IMR-90 (cell line): ENCODE measurements around the gene GPR82.

ENCODE experiments used
- CEBPB ChIP-seq: IDR thresholded peaks from 2 replicates; pipeline ENCODE4 v1.6.1; 2012; ENCODE audit warnings: low read depth, low read length, improper control_type of control experiment
- CTCF ChIP-seq: conservative IDR thresholded peaks from 2 replicates; pipeline ENCODE4 v1.5.1; 2012; ENCODE audit warnings: mild to moderate bottlenecking, low read depth, low read length, improper control_type of control experiment
- FOS ChIP-seq: fragments of 150-350 bp; IDR thresholded peaks from 2 replicates; pipeline ENCODE4 v1.6.1; 2016; ENCODE audit warnings: low read depth, low read length
- MAZ ChIP-seq: IDR thresholded peaks from 2 replicates; pipeline ENCODE4 v1.6.1; 2012; ENCODE audit warnings: low read depth, mild to moderate bottlenecking, low read length, improper control_type of control experiment, moderate library complexity, borderline replicate concordance
- MXI1 ChIP-seq: IDR thresholded peaks from 2 replicates; pipeline ENCODE4 v1.6.1; 2012; ENCODE audit warnings: low read depth, mild to moderate bottlenecking, low read length, moderate library complexity, borderline replicate concordance
- POLR2A ChIP-seq: IDR thresholded peaks from 2 replicates; pipeline ENCODE4 v1.6.1; 2012; ENCODE audit warnings: mild to moderate bottlenecking, low read depth, low read length
- RAD21 ChIP-seq: IDR thresholded peaks from 2 replicates; pipeline ENCODE4 v1.6.1; 2012; ENCODE audit warnings: low read length, improper control_type of control experiment
- RFX5 ChIP-seq: IDR thresholded peaks from 2 replicates; pipeline ENCODE4 v1.8.0; 2012; ENCODE audit warnings: low read depth, mild to moderate bottlenecking, low read length, moderate library complexity
- SMC3 ChIP-seq: fragments of 150-350 bp; IDR thresholded peaks from 2 replicates; pipeline ENCODE4 v1.6.1; 2016; ENCODE audit warnings: low read depth, mild to moderate bottlenecking, antibody characterized with exemption, low read length, moderate library complexity
- USF2 ChIP-seq: fragments of 150-350 bp; IDR thresholded peaks from 2 replicates; pipeline ENCODE4 v1.6.1; 2017; ENCODE audit warnings: mild to moderate bottlenecking, antibody characterized with exemption, low read length, low read depth

GRCh38 chrX:41721590-41721989, 2.4 kb upstream of the GPR82 start:
- TF ChIP-seq MXI1 (no peak), CTCF (no peak), FOS (no peak), POLR2A (no peak), CEBPB (no peak), MAZ (no peak), USF2 (no peak), RFX5 (no peak), SMC3 (no peak), RAD21 (no peak)
